ENCODE measurements around the gene SBK3.
"Not testable (repeated sequence)": the region's sequence is repeated elsewhere in the genome, so short reads cannot be mapped to it uniquely, and the experiment has no call there.

The SBK3 gene

GRCh38 chr19:55539090-55539984, 6.0 kb downstream of the SBK3 start:
- no peak for DNase-seq

GRCh38 chr19:55538132-55538531, 7.2 kb downstream of the SBK3 start:
- DNase-seq = no peak

GRCh38 chr19:55537741-55538111, 7.6 kb downstream of the SBK3 start:
- no peak for DNase-seq

GRCh38 chr19:55536951-55537740, 8.2 kb downstream of the SBK3 start, which contains the start of gene SBK2:
SBK2 (minus strand) TSS chr19:55537133; CDS start chr19:55536294, 839 bp downstream.
- DNase-seq = no peak

GRCh38 chr19:55536366-55536765, 9.0 kb downstream of the SBK3 start:
- DNase-seq = no peak

GRCh38 chr19:55535965-55536350, 9.4 kb downstream of the SBK3 start:
- no peak for DNase-seq

- no peak for DNase-seq
Measured at GRCh38 chr19:55535173-55535964, 10.0 kb downstream of the SBK3 start.

GRCh38 chr19:55534280-55534679, 11.1 kb downstream of the SBK3 start:
- not testable (repeated sequence) for DNase-seq

- no peak for DNase-seq
Measured at GRCh38 chr19:55530996-55531395, 14.3 kb downstream of the SBK3 start.

- DNase-seq = no peak
Measured at GRCh38 chr19:55529636-55530234, 15.6 kb downstream of the SBK3 start.

- peak; percentile 21 for DNase-seq
Measured at GRCh38 chr19:55528030-55528803, 17.1 kb downstream of the SBK3 start.

GRCh38 chr19:55527197-55528029, 17.9 kb downstream of the SBK3 start:
- no peak for DNase-seq

GRCh38 chr19:55526216-55527196, 18.8 kb downstream of the SBK3 start:
- peak; percentile 91 for DNase-seq

- DNase-seq = no peak
Measured at GRCh38 chr19:55525289-55526101, 19.8 kb downstream of the SBK3 start.

- DNase-seq = no peak
Measured at GRCh38 chr19:55520691-55521292, 24.6 kb downstream of the SBK3 start.

- no peak for DNase-seq
Measured at GRCh38 chr19:55519451-55520311, 25.7 kb downstream of the SBK3 start.
